HG03460 (cell line): ENCODE data around the gene DUOXA1.

Experiments
- ATAC-seq: cut with Tn5 transposase; IDR thresholded peaks from one replicate; pipeline ENCODE4 v1.9.1; 2021; ENCODE audit not compliant: unreplicated experiment

Gene DUOXA1

GRCh38 chr15:45133561-45133920, 3.9 kb upstream of the DUOXA1 start:
- ATAC-seq = no peak

GRCh38 chr15:45132844-45133560, 3.3 kb upstream of the DUOXA1 start:
- no peak for ATAC-seq

GRCh38 chr15:45131510-45131909, 1.8 kb upstream of the DUOXA1 start:
- ATAC-seq = no peak

- no peak for ATAC-seq
These were observed 767 bp upstream of the DUOXA1 start for GRCh38 chr15:45130291-45131000.

- ATAC-seq = no peak
These were observed 574 bp downstream of the DUOXA1 start for GRCh38 chr15:45128971-45129639.

GRCh38 chr15:45126535-45127158, 3.0 kb downstream of the DUOXA1 start:
- ATAC-seq = no peak

GRCh38 chr15:45123397-45123796, 6.3 kb downstream of the DUOXA1 start:
- ATAC-seq = no peak

GRCh38 chr15:45122719-45123118, 7.0 kb downstream of the DUOXA1 start:
- ATAC-seq = no peak

- no peak for ATAC-seq
These were observed 7.8 kb downstream of the DUOXA1 start for GRCh38 chr15:45121706-45122417.

GRCh38 chr15:45121020-45121419, 8.7 kb downstream of the DUOXA1 start:
- no peak for ATAC-seq

GRCh38 chr15:45120081-45120972, 9.4 kb downstream of the DUOXA1 start:
- no peak for ATAC-seq

- ATAC-seq = no peak
These were observed 10.7 kb downstream of the DUOXA1 start for GRCh38 chr15:45118996-45119395.

GRCh38 chr15:45118131-45118588, 11.5 kb downstream of the DUOXA1 start:
- ATAC-seq = peak; percentile 91

- peak; percentile 15 for ATAC-seq
These were observed 12.2 kb downstream of the DUOXA1 start for GRCh38 chr15:45117308-45118130.

GRCh38 chr15:45116482-45117307, 13.0 kb downstream of the DUOXA1 start:
- no peak for ATAC-seq

GRCh38 chr15:45116006-45116481, 13.6 kb downstream of the DUOXA1 start:
- ATAC-seq = no peak

GRCh38 chr15:45115312-45115820, 14.3 kb downstream of the DUOXA1 start:
- ATAC-seq = no peak

- no peak for ATAC-seq
These were observed 15.0 kb downstream of the DUOXA1 start for GRCh38 chr15:45114751-45115085.
